Measurements from ENCODE around the gene CREB5. TPM values are rescaled to one million over a fixed set of nuclear protein-coding genes. Genes with fewer than 3 reads are reported as not detected.

CREB5 gene
- total and polyA plus RNA-seq, 2 of the 8 experiments (the other 6 are each of a cell fraction or from before 2014, with no cell fraction given): 2.4 to 2.7 TPM

- TF ChIP-seq CHD7 (IDR thresholded peaks at IDR 0.05; ENCODE audit: insufficient replicate concordance, low read length): no peak
- no peak for TF ChIP-seq CBX8 (IDR thresholded peaks at IDR 0.05; ENCODE audit: borderline replicate concordance, low read depth, low read length)
- no peak for TF ChIP-seq CTBP2 (IDR thresholded peaks at IDR 0.05; ENCODE audit: borderline replicate concordance, insufficient read depth, insufficient read length, low read length)
- TF ChIP-seq SIX5 (IDR thresholded peaks at IDR 0.05; ENCODE audit: low read depth, low read length): no peak
- TF ChIP-seq SP4 (IDR thresholded peaks at IDR 0.05; ENCODE audit: low read length): no peak
- TF ChIP-seq, protein P1, sequence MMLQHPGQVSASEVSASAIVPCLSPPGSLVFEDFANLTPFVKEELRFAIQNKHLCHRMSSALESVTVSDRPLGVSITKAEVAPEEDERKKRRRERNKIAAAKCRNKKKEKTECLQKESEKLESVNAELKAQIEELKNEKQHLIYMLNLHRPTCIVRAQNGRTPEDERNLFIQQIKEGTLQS (IDR thresholded peaks at IDR 0.05; ENCODE audit: insufficient read depth, low read depth, low read length): no peak
- TF ChIP-seq EGR1 (IDR thresholded peaks at IDR 0.05; ENCODE audit: borderline replicate concordance, low read depth, low read length): no peak
Observed at GRCh38 chr7:28418311-28418710, 6.0 kb downstream of the CREB5 start (continued).
